A549 (cell line): ENCODE measurements around the gene F11. TPM values are rescaled to one million over a fixed set of nuclear protein-coding genes. Genes with fewer than 3 reads are reported as not detected.

ENCODE experiments used
- ATAC-seq, 2 experiments: fragments of 200-7000 bp in 1 of 2; fragments of >200 bp in 1 of 2; cut with Nextera tagmentation in 1 of 2; cut with Tn5 transposase in 1 of 2; 3 replicates each; pipeline versions ENCODE4 v1.8.0 to v1.9.1; 2018 to 2020; ENCODE audit warnings: mild to moderate bottlenecking in 1 of 2, moderate library complexity in 1 of 2
- CTCF ChIA-PET: fragments of 300-600 bp; sonication (Branson Sonifier 250); formaldehyde crosslinking; extraction: SDS; loops from one replicate; lab custom pipeline; 2021; ENCODE audit warnings: antibody characterized with exemption, inconsistent platforms; lab: Yijun Ruan, JAX
- POLR2A ChIA-PET: fragments of 350-600 bp; formaldehyde crosslinking; extraction: SDS; loops from one replicate; lab custom pipeline; 2021; ENCODE audit warnings: antibody characterized with exemption, inconsistent platforms; lab: Yijun Ruan, JAX
- DNase-seq, 2 experiments: peaks; one replicate each; pipeline versions ENCODE4 v3.0.0 to v3.0.0-alpha.2; 2011 to 2016; ENCODE audit warnings: low read depth in 1 of 2, low spot score in 1 of 2
- FAIRE-seq: peaks from 2 replicates; lab custom pipeline; 2011; peaks lifted over from hg19 to GRCh38; lab: Jason Lieb, UNC
- H3K27ac ChIP-seq, 2 experiments: fragments of >200 bp; sonication (Bioruptor Twin); formaldehyde crosslinking; 3 replicates each; pipeline ENCODE4 v1.5.1; 2016 to 2017
- H3K4me1 ChIP-seq: fragments of >200 bp; sonication (Bioruptor Twin); formaldehyde crosslinking; 3 replicates; pipeline ENCODE4 v1.6.1; 2016
- H3K4me2 ChIP-seq: fragments of >200 bp; sonication (Bioruptor Twin); formaldehyde crosslinking; 3 replicates; pipeline ENCODE4 v1.6.1; 2016
- H3K4me3 ChIP-seq: fragments of >200 bp; sonication (Bioruptor Twin); formaldehyde crosslinking; 3 replicates; pipeline ENCODE4 v1.5.1; 2016
- H3K9me3 ChIP-seq: fragments of >200 bp; sonication (Bioruptor Twin); formaldehyde crosslinking; 3 replicates; pipeline ENCODE4 v1.6.1; 2016
- BHLHE40 ChIP-seq: IDR thresholded peaks from 2 replicates; pipeline ENCODE4 v1.6.1; 2012; ENCODE audit warnings: low read depth, low read length, inconsistent platforms
- CBX2 ChIP-seq: fragments of 200-600 bp; sonication (generic); IDR thresholded peaks from 2 replicates; pipeline ENCODE4 v1.6.1; 2016; ENCODE audit warnings: low read depth, mild to moderate bottlenecking, borderline replicate concordance
- CBX8 ChIP-seq: fragments of 200-600 bp; sonication (generic); IDR thresholded peaks from 2 replicates; pipeline ENCODE4 v1.6.1; 2016
- CEBPB ChIP-seq, 2 experiments: fragments of >200 bp in 1 of 2; sonication (Bioruptor Twin) in 1 of 2; formaldehyde crosslinking in 1 of 2; IDR thresholded peaks; 2 replicates each; pipeline ENCODE4 v1.6.1; 2012 to 2016
- CHD2 ChIP-seq: fragments of 150-350 bp; IDR thresholded peaks from 2 replicates; pipeline ENCODE4 v1.6.1; 2014; ENCODE audit warnings: low read length; ENCODE audit not compliant: partially characterized antibody
- CHD4 ChIP-seq: fragments of 200-600 bp; sonication (generic); IDR thresholded peaks from 2 replicates; pipeline ENCODE4 v1.6.1; 2016; ENCODE audit warnings: antibody characterized with exemption, mild to moderate bottlenecking, borderline replicate concordance
- EHMT2 ChIP-seq: fragments of 200-600 bp; sonication (generic); IDR thresholded peaks from 2 replicates; pipeline ENCODE4 v1.6.1; 2016; ENCODE audit warnings: antibody characterized with exemption, low read depth, mild to moderate bottlenecking, moderate library complexity
- EP300 ChIP-seq, 2 experiments: fragments of >200 bp; sonication (Bioruptor Twin); formaldehyde crosslinking; IDR thresholded peaks; 2 replicates in 1 of 2; 3 replicates in 1 of 2; pipeline ENCODE4 v1.6.1; 2016 to 2017
- ESRRA ChIP-seq: fragments of 150-350 bp; IDR thresholded peaks from 2 replicates; pipeline ENCODE4 v1.6.1; 2014; ENCODE audit warnings: mild to moderate bottlenecking, low read length, borderline replicate concordance
- FOSB ChIP-seq: fragments of 250-450 bp; sonication (Bioruptor Pico); IDR thresholded peaks from 2 replicates; pipeline ENCODE4 v1.5.0; 2020; ENCODE audit warnings: mild to moderate bottlenecking, moderate library complexity
- FOXS1 ChIP-seq: fragments of 250-450 bp; sonication (Bioruptor Pico); IDR thresholded peaks from 2 replicates; pipeline ENCODE4 v1.5.0; 2020; ENCODE audit warnings: mild to moderate bottlenecking, moderate library complexity
- HDAC2 ChIP-seq: fragments of 200-600 bp; sonication (generic); IDR thresholded peaks from 2 replicates; pipeline ENCODE4 v1.6.1; 2016
- MAZ ChIP-seq: fragments of 150-350 bp; IDR thresholded peaks from 2 replicates; pipeline ENCODE4 v1.6.1; 2014; ENCODE audit warnings: antibody characterized with exemption, low read depth, low read length, borderline replicate concordance
- NPAS2 ChIP-seq: fragments of 250-450 bp; sonication (Bioruptor Pico); IDR thresholded peaks from 2 replicates; pipeline ENCODE4 v1.8.0; 2022; ENCODE audit warnings: mild to moderate bottlenecking, moderate library complexity, borderline replicate concordance
- NR3C1 ChIP-seq: fragments of >200 bp; sonication (Bioruptor Twin); formaldehyde crosslinking; IDR thresholded peaks from 3 replicates; pipeline ENCODE4 v1.6.1; 2017
- POLR2A ChIP-seq: IDR thresholded peaks from 2 replicates; pipeline ENCODE4 v1.6.1; 2012; ENCODE audit warnings: mild to moderate bottlenecking, low read length
- RAD21 ChIP-seq, 2 experiments: fragments of >200 bp in 1 of 2; sonication (Bioruptor Twin) in 1 of 2; formaldehyde crosslinking in 1 of 2; IDR thresholded peaks in 1 of 2; conservative IDR thresholded peaks in 1 of 2; 2 replicates in 1 of 2; 3 replicates in 1 of 2; pipeline ENCODE4 v1.6.1; 2012 to 2018; ENCODE audit warnings: inconsistent platforms in 1 of 2
- RFX5 ChIP-seq: fragments of 450-650 bp; IDR thresholded peaks from 2 replicates; pipeline ENCODE4 v1.7.1; 2014; ENCODE audit warnings: antibody characterized with exemption, mild to moderate bottlenecking, moderate library complexity
- RNF2 ChIP-seq: fragments of 200-600 bp; sonication (generic); IDR thresholded peaks from 2 replicates; pipeline ENCODE4 v1.6.1; 2016; ENCODE audit warnings: low read depth, mild to moderate bottlenecking, antibody characterized with exemption, moderate library complexity, borderline replicate concordance
- SREBF2 ChIP-seq: fragments of 450-650 bp; IDR thresholded peaks from 2 replicates; pipeline ENCODE4 v1.6.1; 2014; ENCODE audit warnings: mild to moderate bottlenecking, moderate library complexity
- ZFP36 ChIP-seq: fragments of 450-650 bp; IDR thresholded peaks from 2 replicates; pipeline ENCODE4 v1.6.1; 2014; ENCODE audit warnings: borderline replicate concordance; ENCODE audit not compliant: partially characterized antibody
- ZSCAN20 ChIP-seq: fragments of 250-450 bp; sonication (Bioruptor Pico); IDR thresholded peaks from 2 replicates; pipeline ENCODE4 v1.8.0; 2022; ENCODE audit warnings: mild to moderate bottlenecking, moderate library complexity
- WGBS: methylation state at CpG from one replicate; pipeline ENCODE4 v1.1.6; 2017; ENCODE audit errors: missing lambda C conversion rate; 5-methylcytosine and 5-hydroxymethylcytosine counted together
- polyA plus RNA-seq, 4 experiments: library from polyadenylated mRNA; depleted of rRNA in 3 of 4; stranded (reverse); fragments of >200 nt; fragmentation: RNase III in 1 of 4; extraction: RNeasy Plus Mini Kit Qiagen cat#74134 plus additional on column Dnase treatment in 1 of 4; gene quantifications; 2 replicates in 3 of 4; 3 replicates in 1 of 4; pipeline ENCODE4 v1.2.3, GENCODE V29; 2011 to 2017
- TF ChIP-seq, protein P1 (sequence below): fragments of >200 bp; sonication (Bioruptor Twin); formaldehyde crosslinking; IDR thresholded peaks from 3 replicates; pipeline ENCODE4 v1.6.1; 2016
- TF ChIP-seq, protein P2 (sequence below): fragments of >200 bp; sonication (Bioruptor Twin); formaldehyde crosslinking; IDR thresholded peaks from 2 replicates; pipeline ENCODE4 v1.6.1; 2016
- TF ChIP-seq, protein P3 (sequence below): fragments of 250-450 bp; sonication (Bioruptor Pico); IDR thresholded peaks from 2 replicates; pipeline ENCODE4 v1.5.0; 2021; ENCODE audit warnings: mild to moderate bottlenecking, moderate library complexity, borderline replicate concordance
- TF ChIP-seq, protein P4 (sequence below): IDR thresholded peaks from 2 replicates; pipeline ENCODE4 v1.6.1; 2012

Gene F11
- polyA plus RNA-seq, 2 of the 4 experiments (the other 2 are of a cell fraction): not detected

DNA sequence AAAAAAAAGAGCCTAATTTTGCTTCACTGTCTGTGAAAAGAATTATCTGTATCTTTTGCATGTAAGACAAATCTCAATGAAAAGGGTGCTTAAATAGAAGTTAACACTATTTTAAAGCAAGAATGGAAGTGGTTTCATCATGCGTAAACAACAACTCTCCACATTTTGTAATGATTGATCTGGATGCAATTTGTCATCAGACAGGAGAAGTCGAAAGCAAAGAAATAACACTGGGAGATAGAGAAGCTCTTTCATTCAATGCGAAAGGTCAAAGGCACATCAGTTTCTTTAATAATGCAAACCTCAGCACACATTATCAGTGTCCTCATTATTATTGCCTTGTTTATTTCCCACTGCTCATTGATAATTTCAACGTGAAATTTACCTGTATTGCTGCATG lies 29.9 kb upstream of the F11 start (continued):
- TF ChIP-seq, protein P1, sequence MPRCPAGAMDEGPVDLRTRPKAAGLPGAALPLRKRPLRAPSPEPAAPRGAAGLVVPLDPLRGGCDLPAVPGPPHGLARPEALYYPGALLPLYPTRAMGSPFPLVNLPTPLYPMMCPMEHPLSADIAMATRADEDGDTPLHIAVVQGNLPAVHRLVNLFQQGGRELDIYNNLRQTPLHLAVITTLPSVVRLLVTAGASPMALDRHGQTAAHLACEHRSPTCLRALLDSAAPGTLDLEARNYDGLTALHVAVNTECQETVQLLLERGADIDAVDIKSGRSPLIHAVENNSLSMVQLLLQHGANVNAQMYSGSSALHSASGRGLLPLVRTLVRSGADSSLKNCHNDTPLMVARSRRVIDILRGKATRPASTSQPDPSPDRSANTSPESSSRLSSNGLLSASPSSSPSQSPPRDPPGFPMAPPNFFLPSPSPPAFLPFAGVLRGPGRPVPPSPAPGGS: no peak
- TF ChIP-seq HDAC2: no peak

DNA sequence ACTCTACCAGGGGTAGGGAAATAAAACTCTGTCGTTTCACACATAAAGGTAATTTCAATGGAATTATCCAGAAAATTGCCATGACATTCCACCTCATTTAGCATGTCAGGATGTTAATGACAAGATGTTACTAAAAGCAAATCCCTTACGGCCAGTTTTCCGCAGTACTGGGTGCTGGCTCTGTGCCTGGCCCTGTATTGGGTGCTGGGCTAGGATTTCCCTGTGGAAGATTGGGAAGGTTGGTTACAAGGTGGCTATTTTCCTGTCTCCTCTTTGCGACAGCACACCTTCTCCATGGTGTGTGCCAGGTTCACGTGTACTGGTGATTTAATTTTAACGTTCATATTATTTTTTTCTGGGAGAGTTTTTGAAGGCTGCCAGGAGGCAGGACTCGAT lies 25.5 kb upstream of the F11 start:
- H3K4me1 ChIP-seq: no peaks in the 10 kb centered on the region
- no peak for DNase-seq
- ATAC-seq: no peak
- ChIA-PET CTCF (no interaction called here), POLR2A (no interaction called here)
- H3K4me2 ChIP-seq: no peak overlapping the region
- no peak overlapping the region for H3K27ac ChIP-seq
- no peak for FAIRE-seq
- 46% methylated on average over 7 of the region's 7 CpGs for WGBS
- TF ChIP-seq NR3C1: no peak
- TF ChIP-seq CBX2: no peak
- no peak for TF ChIP-seq CHD2
- TF ChIP-seq MAZ: no peak
- no peak for TF ChIP-seq RFX5
- no peak for TF ChIP-seq EP300 (IDR thresholded peaks at IDR 0.05)
- no peak for TF ChIP-seq EHMT2
- H3K9me3 ChIP-seq: no peaks in the 10 kb centered on the region
- H3K4me3 ChIP-seq: no peak overlapping the region

DNA sequence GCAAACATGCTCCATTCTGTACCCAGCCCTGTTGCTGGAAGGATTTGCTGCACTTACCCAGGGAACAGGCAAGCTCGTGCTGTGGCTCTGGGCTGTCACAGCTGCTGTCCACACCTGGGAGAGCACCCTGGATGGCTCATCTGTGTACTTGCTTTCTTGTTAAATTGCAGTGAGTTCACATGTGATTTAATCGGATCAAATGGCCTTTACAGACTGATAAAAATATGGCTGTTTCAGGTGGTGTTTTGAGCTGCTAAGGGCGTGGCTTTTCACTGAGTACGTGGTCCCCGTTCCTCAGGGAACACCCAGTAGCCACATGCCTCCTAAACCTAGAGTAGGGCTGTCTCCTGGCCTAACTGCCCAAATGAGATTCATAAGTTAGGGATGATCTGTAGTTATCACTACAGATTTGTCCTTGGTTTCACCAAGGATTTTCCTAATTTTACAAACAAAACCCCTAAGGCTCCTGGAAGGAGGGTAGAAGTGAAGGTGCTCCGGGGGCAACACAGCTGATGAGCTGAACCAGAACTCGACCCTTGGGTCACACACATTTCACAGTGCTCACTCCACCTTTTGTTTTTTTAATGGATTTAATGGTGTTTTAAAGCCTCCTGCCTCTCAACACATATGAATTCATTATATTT lies 25.0 kb upstream of the F11 start:
- CTCF ChIA-PET: interaction anchor here (1.1 kb wide), 1 partner anchor 40 kb away, joined by 6 read pairs; no protein-coding TSS in a partner anchor
- H3K4me2 ChIP-seq: no peak overlapping the region
- WGBS: 46% methylated on average over 7 of the region's 7 CpGs
- no peak overlapping the region for H3K4me3 ChIP-seq
- no peak for DNase-seq
- no peaks in the 10 kb centered on the region for H3K9me3 ChIP-seq
- H3K27ac ChIP-seq: no peak overlapping the region
- POLR2A ChIA-PET: no interaction called here
- TF ChIP-seq BHLHE40 (no peak), NPAS2 (CRISPR knock-in tag) (no peak), ZSCAN20 (CRISPR knock-in tag) (no peak), CBX8 (no peak), FOXS1 (CRISPR knock-in tag) (no peak), RAD21 (conservative IDR thresholded peaks at IDR 0.05 in 1 of 2, IDR thresholded peaks at IDR 0.05 in 1 of 2) (no peak), CHD4 (no peak), SREBF2 (no peak), ESRRA (no peak), CEBPB (IDR thresholded peaks at IDR 0.05) (no peak), RNF2 (no peak), ZFP36 (no peak), POLR2A (no peak), FOSB (CRISPR knock-in tag) (no peak)
- TF ChIP-seq, protein P2, sequence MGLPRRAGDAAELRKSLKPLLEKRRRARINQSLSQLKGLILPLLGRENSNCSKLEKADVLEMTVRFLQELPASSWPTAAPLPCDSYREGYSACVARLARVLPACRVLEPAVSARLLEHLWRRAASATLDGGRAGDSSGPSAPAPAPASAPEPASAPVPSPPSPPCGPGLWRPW: no peak
- TF ChIP-seq, protein P3, sequence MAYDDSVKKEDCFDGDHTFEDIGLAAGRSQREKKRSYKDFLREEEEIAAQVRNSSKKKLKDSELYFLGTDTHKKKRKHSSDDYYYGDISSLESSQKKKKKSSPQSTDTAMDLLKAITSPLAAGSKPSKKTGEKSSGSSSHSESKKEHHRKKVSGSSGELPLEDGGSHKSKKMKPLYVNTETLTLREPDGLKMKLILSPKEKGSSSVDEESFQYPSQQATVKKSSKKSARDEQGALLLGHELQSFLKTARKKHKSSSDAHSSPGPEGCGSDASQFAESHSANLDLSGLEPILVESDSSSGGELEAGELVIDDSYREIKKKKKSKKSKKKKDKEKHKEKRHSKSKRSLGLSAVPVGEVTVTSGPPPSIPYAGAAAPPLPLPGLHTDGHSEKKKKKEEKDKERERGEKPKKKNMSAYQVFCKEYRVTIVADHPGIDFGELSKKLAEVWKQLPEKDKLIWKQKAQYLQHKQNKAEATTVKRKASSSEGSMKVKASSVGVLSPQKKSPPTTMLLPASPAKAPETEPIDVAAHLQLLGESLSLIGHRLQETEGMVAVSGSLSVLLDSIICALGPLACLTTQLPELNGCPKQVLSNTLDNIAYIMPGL (CRISPR knock-in tag): no peak
- TF ChIP-seq, protein P4, sequence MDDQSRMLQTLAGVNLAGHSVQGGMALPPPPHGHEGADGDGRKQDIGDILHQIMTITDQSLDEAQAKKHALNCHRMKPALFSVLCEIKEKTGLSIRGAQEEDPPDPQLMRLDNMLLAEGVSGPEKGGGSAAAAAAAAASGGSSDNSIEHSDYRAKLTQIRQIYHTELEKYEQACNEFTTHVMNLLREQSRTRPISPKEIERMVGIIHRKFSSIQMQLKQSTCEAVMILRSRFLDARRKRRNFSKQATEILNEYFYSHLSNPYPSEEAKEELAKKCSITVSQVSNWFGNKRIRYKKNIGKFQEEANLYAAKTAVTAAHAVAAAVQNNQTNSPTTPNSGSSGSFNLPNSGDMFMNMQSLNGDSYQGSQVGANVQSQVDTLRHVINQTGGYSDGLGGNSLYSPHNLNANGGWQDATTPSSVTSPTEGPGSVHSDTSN: no peak
- no peak for FAIRE-seq
- no peak for ATAC-seq
- no peaks in the 10 kb centered on the region for H3K4me1 ChIP-seq
